K562 (cell line): ENCODE data around the gene PPM1E. TPM values are rescaled to one million over a fixed set of nuclear protein-coding genes. Genes with fewer than 3 reads are reported as not detected.

Experiments
- ARNT ChIP-seq, 2 experiments: fragments of 450-650 bp; IDR thresholded peaks; 2 replicates each; pipeline ENCODE4 v1.6.1; 2016; ENCODE audit warnings: mild to moderate bottlenecking in 1 of 2
- DIDO1 ChIP-seq: fragments of 450-650 bp; IDR thresholded peaks from 2 replicates; pipeline ENCODE4 v1.6.1; 2016; ENCODE audit warnings: low read depth, missing biosample characterization, missing genetic modification characterization
- MBD2 ChIP-seq: sonication (generic); IDR thresholded peaks from 2 replicates; pipeline ENCODE4 v1.6.1; 2016; ENCODE audit warnings: low read depth, borderline replicate concordance
- NR3C1 ChIP-seq: sonication (generic); formaldehyde crosslinking; IDR thresholded peaks from 2 replicates; pipeline ENCODE4 v1.8.1; 2022; ENCODE audit warnings: missing genetic modification reagents
- PHB2 ChIP-seq: fragments of 450-650 bp; IDR thresholded peaks from 2 replicates; pipeline ENCODE4 v1.6.1; 2017; ENCODE audit warnings: low read depth
- RHOXF2B ChIP-seq: fragments of 250-450 bp; sonication (Bioruptor Pico); conservative IDR thresholded peaks from 2 replicates; pipeline ENCODE4 v1.5.1; 2021
- SAP30 ChIP-seq: fragments of 200-600 bp; sonication (generic); IDR thresholded peaks from 2 replicates; pipeline ENCODE4 v1.6.1; 2012; ENCODE audit warnings: borderline replicate concordance, low read depth, mild to moderate bottlenecking, moderate library complexity, low read length, control low read depth, inconsistent platforms; ENCODE audit not compliant: insufficient read depth, poor library complexity, severe bottlenecking
- TOE1 ChIP-seq, 2 experiments: fragments of 450-650 bp in 1 of 2; sonication (generic) in 1 of 2; formaldehyde crosslinking in 1 of 2; IDR thresholded peaks; 2 replicates each; pipeline versions ENCODE4 v1.7.1 to v1.8.0; 2016 to 2022; ENCODE audit warnings: borderline replicate concordance in 2 of 2, mild to moderate bottlenecking in 2 of 2, antibody characterized with exemption in 1 of 2, inconsistent platforms in 1 of 2, low read depth in 1 of 2, missing genetic modification reagents in 1 of 2, moderate library complexity in 1 of 2
- ZBTB2 ChIP-seq: fragments of 450-650 bp; IDR thresholded peaks from 2 replicates; pipeline ENCODE4 v1.6.1; 2016; ENCODE audit warnings: antibody characterized with exemption
- ZBTB33 ChIP-seq: sonication (generic); formaldehyde crosslinking; IDR thresholded peaks from 2 replicates; pipeline ENCODE4 v1.8.1; 2023; ENCODE audit warnings: mild to moderate bottlenecking, missing genetic modification reagents
- ZNF3 ChIP-seq: fragments of 250-450 bp; sonication (Bioruptor Pico); IDR thresholded peaks from 2 replicates; pipeline ENCODE4 v1.5.0; 2021; ENCODE audit warnings: mild to moderate bottlenecking, moderate library complexity
- ZNF518B ChIP-seq: fragments of 250-450 bp; sonication (Bioruptor Pico); IDR thresholded peaks from 2 replicates; pipeline ENCODE4 v1.5.0; 2021; ENCODE audit warnings: mild to moderate bottlenecking, moderate library complexity
- ZNF696 ChIP-seq: fragments of 250-450 bp; sonication (Bioruptor Pico); conservative IDR thresholded peaks from 2 replicates; pipeline ENCODE4 v1.4.0; 2020; ENCODE audit warnings: mild to moderate bottlenecking, moderate library complexity
- polyA plus RNA-seq, 8 experiments: library from polyadenylated mRNA; depleted of rRNA in 4 of 8; stranded (reverse) in 5 of 8; unstranded in 3 of 8; fragments of >200 nt; fragmentation: Nextera tagmentation in 2 of 8; fragmentation: Illumina TruSeq in 1 of 8; extraction: Ambion mirVana in 2 of 8; extraction: Trizol in 1 of 8; gene quantifications; 2 replicates each; pipeline versions ENCODE4 v1.2.1 to v1.2.3, GENCODE V29; 2011 to 2014; ENCODE audit warnings: inconsistent platforms in 1 of 8, missing spikeins in 1 of 8
- total RNA-seq, 7 experiments: library from RNA; depleted of rRNA in 6 of 7; stranded (reverse); fragments of >200 nt in 6 of 7; fragmentation: Illumina TruSeq in 2 of 7; extraction: Trizol in 2 of 7; gene quantifications; 2 replicates each; pipeline versions ENCODE4 v1.2.1 to v1.2.3, GENCODE V29; 2011 to 2021; ENCODE audit warnings: low replicate concordance in 1 of 7
- TF ChIP-seq, protein P1 (sequence below): fragments of 250-450 bp; sonication (Bioruptor Pico); IDR thresholded peaks from 2 replicates; pipeline ENCODE4 v1.8.0; 2021; ENCODE audit warnings: mild to moderate bottlenecking, moderate library complexity
- TF ChIP-seq, protein P2 (sequence below): IDR thresholded peaks from 2 replicates; pipeline ENCODE4 v1.6.1; 2011; ENCODE audit warnings: borderline replicate concordance, low read depth, mild to moderate bottlenecking, moderate library complexity, low read length; ENCODE audit not compliant: insufficient read depth, poor library complexity, severe bottlenecking

The PPM1E gene
- total and polyA plus RNA-seq, 9 of the 15 experiments (the other 6 are each of a cell fraction or from before 2014, with no cell fraction given) = 1.0 to 5.7 (median 4.7) TPM

- TF ChIP-seq TOE1 (IDR thresholded peaks at IDR 0.05; ENCODE audit: borderline replicate concordance) (no peak), TOE1 (CRISPR knock-in tag; IDR thresholded peaks at IDR 0.05; ENCODE audit: borderline replicate concordance, low read depth) (no peak), RHOXF2B (CRISPR knock-in tag) (no peak), SAP30 (peak; percentile 44), NR3C1 (CRISPR knock-in tag) (peak; percentile 87), PHB2 (no peak), ARNT (IDR thresholded peaks at IDR 0.05) (no peak), DIDO1 (no peak), ZBTB33 (CRISPR knock-in tag) (peak; percentile 62; the same call in 1 of the 2 replicates), ZNF518B (no peak), ZBTB2 (no peak), ZNF696 (no peak), ZNF3 (CRISPR knock-in tag) (no peak), MBD2 (0 out of 2 replicates have a peak, but pooled peaks have one; percentile 40)
- TF ChIP-seq, protein P1, sequence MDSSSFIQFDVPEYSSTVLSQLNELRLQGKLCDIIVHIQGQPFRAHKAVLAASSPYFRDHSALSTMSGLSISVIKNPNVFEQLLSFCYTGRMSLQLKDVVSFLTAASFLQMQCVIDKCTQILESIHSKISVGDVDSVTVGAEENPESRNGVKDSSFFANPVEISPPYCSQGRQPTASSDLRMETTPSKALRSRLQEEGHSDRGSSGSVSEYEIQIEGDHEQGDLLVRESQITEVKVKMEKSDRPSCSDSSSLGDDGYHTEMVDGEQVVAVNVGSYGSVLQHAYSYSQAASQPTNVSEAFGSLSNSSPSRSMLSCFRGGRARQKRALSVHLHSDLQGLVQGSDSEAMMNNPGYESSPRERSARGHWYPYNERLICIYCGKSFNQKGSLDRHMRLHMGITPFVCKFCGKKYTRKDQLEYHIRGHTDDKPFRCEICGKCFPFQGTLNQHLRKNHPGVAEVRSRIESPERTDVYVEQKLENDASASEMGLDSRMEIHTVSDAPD = no peak
- TF ChIP-seq, protein P2, sequence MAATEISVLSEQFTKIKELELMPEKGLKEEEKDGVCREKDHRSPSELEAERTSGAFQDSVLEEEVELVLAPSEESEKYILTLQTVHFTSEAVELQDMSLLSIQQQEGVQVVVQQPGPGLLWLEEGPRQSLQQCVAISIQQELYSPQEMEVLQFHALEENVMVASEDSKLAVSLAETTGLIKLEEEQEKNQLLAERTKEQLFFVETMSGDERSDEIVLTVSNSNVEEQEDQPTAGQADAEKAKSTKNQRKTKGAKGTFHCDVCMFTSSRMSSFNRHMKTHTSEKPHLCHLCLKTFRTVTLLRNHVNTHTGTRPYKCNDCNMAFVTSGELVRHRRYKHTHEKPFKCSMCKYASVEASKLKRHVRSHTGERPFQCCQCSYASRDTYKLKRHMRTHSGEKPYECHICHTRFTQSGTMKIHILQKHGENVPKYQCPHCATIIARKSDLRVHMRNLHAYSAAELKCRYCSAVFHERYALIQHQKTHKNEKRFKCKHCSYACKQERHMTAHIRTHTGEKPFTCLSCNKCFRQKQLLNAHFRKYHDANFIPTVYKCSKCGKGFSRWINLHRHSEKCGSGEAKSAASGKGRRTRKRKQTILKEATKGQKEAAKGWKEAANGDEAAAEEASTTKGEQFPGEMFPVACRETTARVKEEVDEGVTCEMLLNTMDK = no peak
Observed at GRCh38 chr17:58755577-58756245, at the start of gene PPM1E (continued).
